B cell (primary cell): ENCODE results near the gene MAMDC4. TPM values are rescaled to one million over a fixed set of nuclear protein-coding genes. Genes with fewer than 3 reads are reported as not detected.
"Not testable (repeated sequence)": the region's sequence is repeated elsewhere in the genome, so short reads cannot be mapped to it uniquely, and the experiment has no call there.

ENCODE experiments used
- ATAC-seq: fragments of 200-7000 bp; cut with Tn5 transposase; one replicate; pipeline ENCODE4 v1.10.0; 2021; ENCODE audit warnings: low read depth, mild to moderate bottlenecking, moderate number of reproducible peaks, moderate library complexity
- CTCF ChIA-PET: fragments of 350-600 bp; sonication (Branson Sonifier 250); formaldehyde crosslinking; loops from one replicate; lab custom pipeline; 2021; ENCODE audit warnings: antibody characterized with exemption, inconsistent platforms; lab: Charles Lee
- POLR2A ChIA-PET: fragments of 350-600 bp; sonication (Branson Sonifier 250); formaldehyde crosslinking; loops from one replicate; lab custom pipeline; 2021; ENCODE audit warnings: antibody characterized with exemption; lab: Charles Lee
- DNase-seq: peaks from one replicate; pipeline ENCODE4 v3.0.0; 2013
- H2AFZ ChIP-seq: 2 replicates; pipeline ENCODE4 v1.6.1; 2012; ENCODE audit warnings: mild to moderate bottlenecking, low read depth, low read length; ENCODE audit not compliant: insufficient read depth, poor library complexity, severe bottlenecking
- H3K27ac ChIP-seq, 2 donors: 1 replicate in 1 of 2; 2 replicates in 1 of 2; pipeline ENCODE4 v1.5.1; 2012 to 2013; ENCODE audit warnings: low read length in 2 of 2, mild to moderate bottlenecking in 2 of 2, moderate library complexity in 1 of 2
- H3K27me3 ChIP-seq, 4 experiments: fragments of 200-600 bp in 1 of 4; sonication (generic) in 1 of 4; replicated peaks in 1 of 4; 1 replicate in 2 of 4; 2 replicates in 2 of 4; pipeline versions ENCODE4 v1.6.1 to v1.7.0; 2013 to 2016; ENCODE audit warnings: low read length in 3 of 4, mild to moderate bottlenecking in 2 of 4, mixed read lengths in 1 of 4, moderate library complexity in 1 of 4; ENCODE audit not compliant: insufficient read depth in 4 of 4, control insufficient read depth in 3 of 4; ENCODE audit errors: control extremely low read depth in 1 of 4
- H3K36me3 ChIP-seq, 2 experiments: replicated peaks in 1 of 2; 1 replicate in 1 of 2; 2 replicates in 1 of 2; pipeline versions ENCODE4 v1.6.1 to v1.7.1; 2013; ENCODE audit warnings: low read length in 1 of 2; ENCODE audit not compliant: insufficient read depth in 2 of 2, control insufficient read depth in 1 of 2; ENCODE audit errors: control extremely low read depth in 1 of 2, extremely low read depth in 1 of 2
- H3K4me1 ChIP-seq, 2 donors: fragments of 200-600 bp in 1 of 2; sonication (generic) in 1 of 2; 1 replicate in 1 of 2; 2 replicates in 1 of 2; pipeline versions ENCODE4 v1.5.1 to v1.6.1; 2013 to 2017; ENCODE audit warnings: low read length in 2 of 2; ENCODE audit not compliant: control insufficient read depth in 2 of 2, insufficient read depth in 2 of 2
- H3K4me2 ChIP-seq: replicated peaks from 2 replicates; pipeline ENCODE3; 2012; ENCODE audit warnings: mild to moderate bottlenecking, low read depth, low read length; ENCODE audit not compliant: poor library complexity, severe bottlenecking
- H3K4me3 ChIP-seq, 5 experiments: fragments of 200-600 bp in 1 of 5; sonication (generic) in 1 of 5; 1 replicate in 3 of 5; 2 replicates in 2 of 5; pipeline versions ENCODE4 v1.5.1 to v1.7.0; 2011 to 2016; ENCODE audit warnings: low read length in 4 of 5, mild to moderate bottlenecking in 4 of 5, low read depth in 2 of 5, control low read depth in 1 of 5, moderate library complexity in 1 of 5; ENCODE audit not compliant: insufficient read depth in 1 of 5; ENCODE audit errors: control extremely low read depth in 1 of 5, extremely low read depth in 1 of 5
- H3K79me2 ChIP-seq: fragments of 200-600 bp; sonication (generic); one replicate; pipeline ENCODE4 v1.6.0; 2016; ENCODE audit warnings: low read length; ENCODE audit not compliant: control insufficient read depth, insufficient read depth
- H3K9ac ChIP-seq: fragments of 200-600 bp; sonication (generic); 2 replicates; pipeline ENCODE4 v1.6.1; 2017; ENCODE audit warnings: mild to moderate bottlenecking, low read length, moderate library complexity
- H3K9me3 ChIP-seq, 3 donors: one replicate each; pipeline versions ENCODE4 v1.6.1 to v1.7.1; 2013; ENCODE audit warnings: low read length in 2 of 3; ENCODE audit not compliant: control insufficient read depth in 2 of 3, insufficient read depth in 1 of 3; ENCODE audit errors: control extremely low read depth in 1 of 3
- H4K20me1 ChIP-seq: 2 replicates; pipeline ENCODE4 v1.6.0; 2012; ENCODE audit warnings: mild to moderate bottlenecking, low read length; ENCODE audit not compliant: insufficient read depth, control insufficient read depth, poor library complexity, severe bottlenecking
- H3K27ac Mint-ChIP-seq: one replicate; pipeline ENCODE4 v1.8.0; 2021; ENCODE audit warnings: mixed read lengths
- H3K27me3 Mint-ChIP-seq: one replicate; pipeline ENCODE4 v1.8.0; 2021; ENCODE audit warnings: mixed read lengths
- H3K4me1 Mint-ChIP-seq: one replicate; pipeline ENCODE4 v1.8.0; 2021; ENCODE audit warnings: mixed read lengths
- H3K4me3 Mint-ChIP-seq: one replicate; pipeline ENCODE4 v1.8.0; 2021; ENCODE audit warnings: mixed read lengths
- H3K9me3 Mint-ChIP-seq: one replicate; pipeline ENCODE4 v1.8.0; 2022; ENCODE audit warnings: mixed read lengths; ENCODE audit not compliant: insufficient read depth
- CTCF ChIP-seq: fragments of 200-600 bp; IDR thresholded peaks from one replicate; pipeline ENCODE4 v1.8.0; 2022; ENCODE audit warnings: antibody characterized with exemption, mild to moderate bottlenecking
- WGBS: methylation state at CpG from one replicate; pipeline ENCODE4 v1.1.5; 2013; ENCODE audit warnings: missing lambda C conversion rate; ENCODE audit not compliant: insufficient coverage; 5-methylcytosine and 5-hydroxymethylcytosine counted together
- intact Hi-C: fragments of 100-400 bp; cut with micrococcal nuclease; formaldehyde crosslinking; loops from one replicate; pipeline ENCODE4 v1.10.0; 2022
- polyA plus RNA-seq: library from polyadenylated mRNA; depleted of rRNA; stranded (reverse); fragments of >200 nt; gene quantifications from 2 replicates; pipeline ENCODE4 v1.2.3, GENCODE V29; 2012
- total RNA-seq, 2 donors: library from RNA; stranded (reverse); fragments of 120-200 nt in 1 of 2; gene quantifications; 1 replicate in 1 of 2; 2 replicates in 1 of 2; pipeline versions ENCODE4 v1.2.3 to v1.2.4, GENCODE V29; 2013 to 2022

The MAMDC4 gene
- total and polyA plus RNA-seq, 2 donors (not counting 1 experiment from before 2014, with no cell fraction given) = 5.4 to 6.8 TPM

- POLR2A ChIA-PET = interaction anchor here (1.2 kb wide), 1 partner anchor 77 kb away, joined by 5 read pairs; no protein-coding TSS in a partner anchor
- H3K4me2 ChIP-seq = peak overlapping the region; percentile 60
These were observed 8.1 kb upstream of the MAMDC4 start for GRCh38 chr9:136843801-136844740.

More at GRCh38 chr9:136843801-136844740, 8.1 kb upstream of the MAMDC4 start:
- H3K4me3 ChIP-seq = peak overlapping the region in 1 of 5 experiments; percentile 24
- H2AFZ ChIP-seq, H3K36me3 ChIP-seq, H3K27me3 Mint-ChIP-seq, H3K9me3 Mint-ChIP-seq, H3K79me2 ChIP-seq, H3K27ac ChIP-seq: not testable (repeated sequence)
- intact Hi-C loops = loop anchor here (2.0 kb wide), 2 partner anchors 37 to 191 kb away; partner anchors contain the start of gene RABL6
- DNase-seq (peak; percentile 72), ATAC-seq (peak; percentile 32)
- CTCF ChIA-PET = interaction anchor here (0.6 to 3.5 kb wide), 9 partner anchors 10 to 205 kb away, joined by 3 to 15 read pairs (median 11); partner anchors contain the start of genes FUT7 and RABL6
- peaks cover 24% of the 10 kb centered on the region for H4K20me1 ChIP-seq
- Mint-ChIP-seq H3K4me1 (peaks cover 24% of the 10 kb centered on the region), H3K27ac (peak overlapping the region; percentile 78), H3K4me3 (peak overlapping the region; percentile 82)
- peaks cover 0 to 39% (median 12%) of the 10 kb centered on the region in 4 experiments for H3K27me3 ChIP-seq
- peaks cover 0 to 25% (median 0%) of the 10 kb centered on the region in 3 donors for H3K9me3 ChIP-seq
- peaks cover 42 to 48% of the 10 kb centered on the region in 2 donors for H3K4me1 ChIP-seq
- H3K9ac ChIP-seq = peak overlapping the region; percentile 29
- WGBS = 10% methylated on average over 99 of the region's 99 CpGs
- TF ChIP-seq CTCF = peak; percentile 74
